Lung (tissue), 12 donors: ENCODE data around the gene CTRB2. TPM values are rescaled to one million over a fixed set of nuclear protein-coding genes. Genes with fewer than 3 reads are reported as not detected.

Experiments used
- ATAC-seq: fragments of 200-7000 bp; cut with Tn5 transposase; one replicate; pipeline ENCODE4 v1.9.1; 2020; ENCODE audit warnings: moderate number of reproducible peaks; ENCODE audit not compliant: insufficient read depth, low FRiP score
- DNase-seq, 3 donors: peaks; one replicate each; pipeline ENCODE4 v3.0.0-alpha.2; 2013 to 2017
- H3K27ac ChIP-seq, 2 donors: one replicate each; pipeline ENCODE4 v1.5.1; 2013; ENCODE audit warnings: mild to moderate bottlenecking in 2 of 2, moderate library complexity in 2 of 2, control low read depth in 1 of 2, inconsistent platforms in 1 of 2, low read depth in 1 of 2, low read length in 1 of 2
- H3K27me3 ChIP-seq, 3 donors: one replicate each; pipeline ENCODE4 v1.5.1; 2013; ENCODE audit warnings: low read length in 2 of 3; ENCODE audit not compliant: control insufficient read depth in 3 of 3, insufficient read depth in 3 of 3
- H3K36me3 ChIP-seq, 4 donors: one replicate each; pipeline ENCODE4 v1.5.1; 2013; ENCODE audit warnings: low read length in 4 of 4, mild to moderate bottlenecking in 1 of 4, moderate library complexity in 1 of 4; ENCODE audit not compliant: control insufficient read depth in 4 of 4, insufficient read depth in 4 of 4
- H3K4me1 ChIP-seq, 5 donors: one replicate each; pipeline ENCODE4 v1.5.1; 2013; ENCODE audit warnings: low read length in 5 of 5, mild to moderate bottlenecking in 2 of 5, moderate library complexity in 1 of 5; ENCODE audit not compliant: control insufficient read depth in 5 of 5, insufficient read depth in 5 of 5
- H3K4me3 ChIP-seq: one replicate; pipeline ENCODE4 v1.5.1; 2013; ENCODE audit warnings: mild to moderate bottlenecking, control low read depth, moderate library complexity
- H3K9ac ChIP-seq, 2 donors: one replicate each; pipeline ENCODE4 v1.5.1; 2013; ENCODE audit warnings: low read length in 2 of 2, control low read depth in 1 of 2; ENCODE audit not compliant: insufficient read depth in 1 of 2
- H3K9me3 ChIP-seq, 4 donors: one replicate each; pipeline ENCODE4 v1.5.1; 2013; ENCODE audit warnings: low read length in 3 of 4, mild to moderate bottlenecking in 1 of 4, moderate library complexity in 1 of 4; ENCODE audit not compliant: control insufficient read depth in 4 of 4, insufficient read depth in 3 of 4
- WGBS, 2 donors: extraction: QIAGEN DNeasy Blood & Tissue Kit; methylation state at CpG; one replicate each; pipeline ENCODE4 v1.1.7; 2013; 5-methylcytosine and 5-hydroxymethylcytosine counted together
- polyA plus RNA-seq, 2 donors: library from polyadenylated mRNA; stranded (reverse); fragments of 200-250 nt; gene quantifications; one replicate each; pipeline ENCODE4 v1.2.1, GENCODE V29; 2013
- total RNA-seq, 2 donors: library from RNA; depleted of rRNA in 1 of 2; stranded (reverse); fragments of >200 nt in 1 of 2; gene quantifications; one replicate each; pipeline ENCODE4 v1.2.1, GENCODE V29; 2014 to 2021
- TF ChIP-seq, protein P1 (sequence below): IDR thresholded peaks from 2 replicates; pipeline ENCODE4 v1.5.1; 2012; ENCODE audit warnings: mild to moderate bottlenecking; ENCODE audit errors: control extremely low read depth, extremely low read depth
- donor health status: control.
- donor health status: control.
- donor health status: Bipolar disorder and iron deficiency.
- donor health status: healthy.
- donor health status: DM: yes; HTN: yes; CAD: no.

Gene CTRB2
- total and polyA plus RNA-seq, 4 donors: 0.65 to 14.6 (median 1.3) TPM; not detected in 1

- no peaks in the 10 kb centered on the region for H3K27me3 ChIP-seq
- H3K36me3 ChIP-seq: no peaks in the 10 kb centered on the region
- 72 to 75% methylated on average over 17 of the region's 17 CpGs for whole genome bisulfite sequencing, 2 donors
- peaks cover 0 to 1% (median 0%) of the 10 kb centered on the region in 4 donors for H3K9me3 ChIP-seq
- no peak overlapping the region for H3K9ac ChIP-seq
- ATAC-seq (no peak), DNase-seq (no peak)
- H3K4me3 ChIP-seq: no peak overlapping the region
- TF ChIP-seq, protein P1, sequence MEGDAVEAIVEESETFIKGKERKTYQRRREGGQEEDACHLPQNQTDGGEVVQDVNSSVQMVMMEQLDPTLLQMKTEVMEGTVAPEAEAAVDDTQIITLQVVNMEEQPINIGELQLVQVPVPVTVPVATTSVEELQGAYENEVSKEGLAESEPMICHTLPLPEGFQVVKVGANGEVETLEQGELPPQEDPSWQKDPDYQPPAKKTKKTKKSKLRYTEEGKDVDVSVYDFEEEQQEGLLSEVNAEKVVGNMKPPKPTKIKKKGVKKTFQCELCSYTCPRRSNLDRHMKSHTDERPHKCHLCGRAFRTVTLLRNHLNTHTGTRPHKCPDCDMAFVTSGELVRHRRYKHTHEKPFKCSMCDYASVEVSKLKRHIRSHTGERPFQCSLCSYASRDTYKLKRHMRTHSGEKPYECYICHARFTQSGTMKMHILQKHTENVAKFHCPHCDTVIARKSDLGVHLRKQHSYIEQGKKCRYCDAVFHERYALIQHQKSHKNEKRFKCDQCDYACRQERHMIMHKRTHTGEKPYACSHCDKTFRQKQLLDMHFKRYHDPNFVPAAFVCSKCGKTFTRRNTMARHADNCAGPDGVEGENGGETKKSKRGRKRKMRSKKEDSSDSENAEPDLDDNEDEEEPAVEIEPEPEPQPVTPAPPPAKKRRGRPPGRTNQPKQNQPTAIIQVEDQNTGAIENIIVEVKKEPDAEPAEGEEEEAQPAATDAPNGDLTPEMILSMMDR: no peak
- H3K4me1 ChIP-seq: peaks cover 23 to 72% (median 69%) of the 10 kb centered on the region in 5 donors
- H3K27ac ChIP-seq: peak overlapping the region; percentile 82 to 97
These were observed 41.8 kb upstream of the CTRB2 start for GRCh38 chr16:75248536-75249380.

DNA sequence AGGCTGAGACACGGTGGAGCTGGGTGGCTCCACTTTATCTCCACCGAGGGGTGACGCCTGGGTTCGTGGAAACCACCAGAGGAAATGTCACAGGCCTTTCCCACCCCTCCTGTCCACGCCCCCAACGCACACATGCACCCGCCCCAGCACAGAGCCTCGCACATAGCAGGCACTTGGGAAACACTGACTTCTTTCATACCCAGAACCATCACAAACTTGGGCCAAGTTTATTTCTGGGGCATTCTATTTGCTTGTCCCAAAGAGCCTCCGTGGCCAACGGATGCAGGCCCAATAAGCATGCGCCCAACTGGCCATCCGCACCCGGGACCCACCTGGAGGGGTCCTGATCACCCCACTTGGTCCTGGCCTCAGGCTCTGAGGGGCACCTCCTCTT is 41.2 kb upstream of the CTRB2 start:
- Histone ChIP-seq H3K27ac (peak overlapping the region; percentile 82 to 97), H3K9ac (no peak overlapping the region), H3K4me1 (peaks cover 23 to 71% (median 65%) of the 10 kb centered on the region in 5 donors), H3K4me3 (no peak overlapping the region), H3K9me3 (peaks cover 0 to 1% (median 0%) of the 10 kb centered on the region in 4 donors), H3K36me3 (no peaks in the 10 kb centered on the region), H3K27me3 (no peaks in the 10 kb centered on the region)
- DNase-seq (no peak), ATAC-seq (no peak)
- TF ChIP-seq, protein P1: no peak
- 53 to 72% methylated on average over 13 of the region's 13 CpGs for WGBS, 2 donors

GRCh38 chr16:75247249-75247648 is 40.3 kb upstream of the CTRB2 start:
- Histone ChIP-seq H3K4me3 (no peak overlapping the region), H3K9ac (no peak overlapping the region), H3K9me3 (peaks cover 0 to 1% (median 0%) of the 10 kb centered on the region in 4 donors), H3K4me1 (peaks cover 20 to 62% (median 56%) of the 10 kb centered on the region in 5 donors), H3K27me3 (no peaks in the 10 kb centered on the region), H3K27ac (peak overlapping the region; percentile 78 to 82), H3K36me3 (peaks cover 0 to 6% (median 0%) of the 10 kb centered on the region in 4 donors)
- no peak for DNase-seq
- TF ChIP-seq, protein P1: no peak
- 83 to 88% methylated on average over 13 of the region's 13 CpGs for WGBS, 2 donors
- no peak for ATAC-seq
